Measurements from ENCODE around the gene SERPINB1. TPM values are rescaled to one million over a fixed set of nuclear protein-coding genes. Genes with fewer than 3 reads are reported as not detected.
A peak's percentile ranks its signal among the peaks of the same experiment; 100 is the strongest.
"Not testable (repeated sequence)": the region's sequence is repeated elsewhere in the genome, so short reads cannot be mapped to it uniquely, and the experiment has no call there.

SERPINB1 gene
- total RNA-seq, 6 experiments from 2014 or later: 21.1 to 39.2 (median 29.3) TPM

DNA sequence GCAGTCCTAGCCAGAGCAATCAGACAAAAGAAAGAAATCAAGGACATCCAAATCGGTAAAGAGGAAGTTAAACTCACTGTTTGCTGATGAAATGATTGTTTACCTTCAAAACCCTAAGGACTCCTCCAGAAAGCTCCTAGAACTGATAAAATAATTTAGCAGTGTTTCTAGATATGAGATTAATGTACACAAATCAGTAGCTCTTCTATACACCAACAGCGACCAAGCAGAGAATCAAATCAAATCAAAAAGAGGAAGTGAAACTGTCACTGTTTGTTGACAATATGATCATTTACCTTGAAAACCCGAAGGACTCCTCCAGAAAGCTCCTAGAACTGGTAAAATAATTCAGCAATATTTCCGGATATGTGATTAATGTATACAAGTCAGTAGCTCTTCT, 39.8 kb upstream of the SERPINB1 start:
- Mint-ChIP-seq H3K4me1 (ENCODE audit: low read depth) (peaks cover 17% of the 10 kb centered on the region), H3K27ac (no peak overlapping the region), H3K27me3 (ENCODE audit: insufficient read depth) (peaks cover 16% of the 10 kb centered on the region), H3K9me3 (peaks cover 9% of the 10 kb centered on the region; the same call in 1 of the 2 replicates), H3K36me3 (ENCODE audit: low read depth) (peaks cover 10% of the 10 kb centered on the region; the same call in 1 of the 2 replicates), H3K4me3 (no peak overlapping the region)
- TF ChIP-seq, protein P1, sequence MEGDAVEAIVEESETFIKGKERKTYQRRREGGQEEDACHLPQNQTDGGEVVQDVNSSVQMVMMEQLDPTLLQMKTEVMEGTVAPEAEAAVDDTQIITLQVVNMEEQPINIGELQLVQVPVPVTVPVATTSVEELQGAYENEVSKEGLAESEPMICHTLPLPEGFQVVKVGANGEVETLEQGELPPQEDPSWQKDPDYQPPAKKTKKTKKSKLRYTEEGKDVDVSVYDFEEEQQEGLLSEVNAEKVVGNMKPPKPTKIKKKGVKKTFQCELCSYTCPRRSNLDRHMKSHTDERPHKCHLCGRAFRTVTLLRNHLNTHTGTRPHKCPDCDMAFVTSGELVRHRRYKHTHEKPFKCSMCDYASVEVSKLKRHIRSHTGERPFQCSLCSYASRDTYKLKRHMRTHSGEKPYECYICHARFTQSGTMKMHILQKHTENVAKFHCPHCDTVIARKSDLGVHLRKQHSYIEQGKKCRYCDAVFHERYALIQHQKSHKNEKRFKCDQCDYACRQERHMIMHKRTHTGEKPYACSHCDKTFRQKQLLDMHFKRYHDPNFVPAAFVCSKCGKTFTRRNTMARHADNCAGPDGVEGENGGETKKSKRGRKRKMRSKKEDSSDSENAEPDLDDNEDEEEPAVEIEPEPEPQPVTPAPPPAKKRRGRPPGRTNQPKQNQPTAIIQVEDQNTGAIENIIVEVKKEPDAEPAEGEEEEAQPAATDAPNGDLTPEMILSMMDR (IDR thresholded peaks at IDR 0.05): no peak
- DNase-seq: no peak

DNA sequence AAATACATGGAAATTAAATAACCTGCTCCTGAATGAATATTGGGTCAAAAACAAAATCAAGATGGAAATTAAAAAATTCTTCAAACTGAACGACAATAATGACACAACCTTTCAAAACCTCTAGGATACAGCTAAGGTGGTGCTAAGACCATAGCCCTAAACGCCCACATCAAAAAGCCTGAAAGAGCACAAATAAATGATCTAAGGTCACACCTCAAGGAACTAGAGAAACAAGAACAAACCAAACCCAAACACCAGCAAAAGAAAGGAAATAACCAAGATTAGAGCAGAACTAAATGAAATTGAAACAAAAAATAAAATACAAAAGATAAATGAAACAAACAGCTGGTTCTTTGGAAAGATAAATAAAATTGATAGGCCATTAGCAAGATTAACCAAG, 38.5 kb upstream of the SERPINB1 start:
- DNase-seq; H3K36me3 Mint-ChIP-seq (ENCODE audit: low read depth); H3K27ac Mint-ChIP-seq; H3K4me3 Mint-ChIP-seq; H3K9me3 Mint-ChIP-seq: not testable (repeated sequence)
- peaks cover 22% of the 10 kb centered on the region for H3K4me1 Mint-ChIP-seq (ENCODE audit: low read depth)
- peaks cover 16% of the 10 kb centered on the region for H3K27me3 Mint-ChIP-seq (ENCODE audit: insufficient read depth)

DNA sequence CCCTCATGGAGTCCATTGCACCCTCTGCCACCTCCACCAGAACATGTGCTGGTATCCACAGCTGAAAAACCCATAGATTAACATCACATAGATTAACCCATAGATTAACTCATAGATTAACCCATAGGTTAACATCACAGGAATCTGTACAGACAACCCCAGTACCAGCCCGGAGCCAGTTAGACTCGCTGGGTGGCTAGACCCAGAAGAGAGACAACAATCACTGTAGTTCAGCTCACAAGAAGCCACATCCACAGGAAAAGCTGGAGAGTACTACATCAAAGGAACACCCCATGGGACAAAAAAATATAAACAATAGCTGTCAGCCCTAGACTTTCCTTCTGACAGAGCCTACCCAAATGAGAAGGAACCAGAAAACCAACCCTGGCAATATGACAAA, 36.3 kb upstream of the SERPINB1 start:
- H3K36me3 Mint-ChIP-seq (ENCODE audit: low read depth): peaks cover 10% of the 10 kb centered on the region; the same call in 1 of the 2 replicates
- TF ChIP-seq, protein P1 (IDR thresholded peaks at IDR 0.05): no peak
- H3K27ac Mint-ChIP-seq: no peak overlapping the region
- no peak overlapping the region for H3K4me3 Mint-ChIP-seq
- DNase-seq: no peak
- peaks cover 22% of the 10 kb centered on the region for H3K4me1 Mint-ChIP-seq (ENCODE audit: low read depth)
- H3K9me3 Mint-ChIP-seq: peaks cover 9% of the 10 kb centered on the region; the same call in 1 of the 2 replicates
- peaks cover 18% of the 10 kb centered on the region for H3K27me3 Mint-ChIP-seq (ENCODE audit: insufficient read depth)

DNA sequence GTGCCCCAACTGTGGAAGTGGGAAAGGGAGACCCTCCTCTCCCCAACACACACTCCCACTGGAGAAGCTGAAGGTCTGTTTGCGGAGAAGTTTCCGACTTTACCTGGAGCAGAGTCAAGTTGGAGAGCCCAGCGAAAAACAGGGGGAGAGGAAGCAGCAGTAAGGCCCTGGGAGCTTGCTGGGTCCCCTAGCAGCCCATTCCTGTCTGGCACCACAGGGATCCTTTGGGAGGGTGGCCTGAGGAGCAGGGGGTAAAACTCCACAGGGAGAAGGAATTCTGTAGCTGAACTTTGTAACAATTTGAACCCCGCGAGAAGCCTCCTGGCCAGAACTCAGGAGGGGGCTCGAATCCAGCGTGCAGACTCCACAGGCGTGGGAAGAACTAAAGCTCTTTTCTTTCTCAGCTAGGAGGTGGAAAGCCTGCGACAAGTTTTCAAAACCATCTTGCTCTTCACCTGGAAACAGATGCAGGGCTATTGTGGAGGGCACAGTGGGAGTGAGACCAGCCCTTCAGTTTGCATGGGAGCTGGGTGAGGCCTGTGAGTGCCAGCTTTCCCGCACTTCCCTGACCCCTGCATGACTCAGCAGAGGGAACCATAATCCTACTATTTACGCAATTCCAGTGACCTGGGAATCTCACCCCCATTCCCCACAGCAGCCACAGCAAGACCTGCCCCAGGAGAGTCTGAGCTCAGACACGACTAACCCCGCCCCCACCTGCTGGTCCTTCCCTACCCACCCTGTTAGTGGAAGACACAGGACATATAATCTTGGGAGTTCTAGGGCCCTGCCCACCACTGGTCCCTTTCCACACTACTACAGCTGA, 35.6 kb upstream of the SERPINB1 start:
- peaks cover 10% of the 10 kb centered on the region; the same call in 1 of the 2 replicates for H3K36me3 Mint-ChIP-seq (ENCODE audit: low read depth)
- H3K9me3 Mint-ChIP-seq: peaks cover 9% of the 10 kb centered on the region; the same call in 1 of the 2 replicates
- peaks cover 22% of the 10 kb centered on the region for H3K4me1 Mint-ChIP-seq (ENCODE audit: low read depth)
- peaks cover 25% of the 10 kb centered on the region for H3K27me3 Mint-ChIP-seq (ENCODE audit: insufficient read depth)
- H3K4me3 Mint-ChIP-seq: peak overlapping the region; percentile 85
- TF ChIP-seq, protein P1 (IDR thresholded peaks at IDR 0.05): no peak
- H3K27ac Mint-ChIP-seq: peak overlapping the region; percentile 86
- DNase-seq: peak; percentile 24

DNA sequence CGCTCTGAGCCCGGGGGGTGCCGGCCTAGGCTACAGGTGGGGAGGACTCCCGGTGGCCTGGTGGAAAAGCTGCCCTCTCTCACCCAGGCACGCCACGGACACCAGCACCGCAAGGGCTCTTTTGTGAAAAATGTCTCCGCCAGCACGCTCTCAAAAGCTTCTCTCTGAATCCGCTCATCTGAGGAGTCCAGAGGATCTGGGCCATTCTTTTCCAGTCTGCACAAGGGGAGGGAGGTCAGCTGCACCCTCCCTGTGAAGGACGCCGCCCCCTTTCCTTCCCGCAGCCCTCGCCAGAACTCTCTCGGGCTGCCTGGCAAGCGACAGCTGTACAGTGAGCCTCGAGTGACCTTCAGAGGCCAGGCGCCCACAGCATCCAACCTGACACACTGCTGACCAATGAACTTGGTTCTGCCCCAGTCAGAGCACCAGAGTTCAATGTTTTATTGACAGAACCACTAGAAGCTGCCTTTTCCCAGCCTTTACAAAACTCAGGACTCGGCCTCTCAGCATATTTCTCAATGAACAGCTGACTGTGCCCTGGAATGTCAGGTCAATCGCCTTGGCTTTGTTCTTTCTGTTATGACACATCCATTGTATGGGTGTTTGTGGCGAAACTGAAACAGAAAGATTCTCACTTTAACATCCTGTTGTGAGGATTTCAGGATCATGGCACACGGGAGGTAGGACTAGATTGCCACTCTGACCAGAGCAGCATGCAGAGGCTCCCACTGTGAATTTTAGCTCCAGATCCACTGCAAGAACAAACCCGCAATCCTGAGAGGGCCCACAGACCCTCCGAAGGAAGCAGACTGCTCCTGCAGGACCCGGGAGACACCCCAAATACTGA, 34.8 kb upstream of the SERPINB1 start:
- peak; percentile 71 for DNase-seq
- peak overlapping the region; percentile 86 for H3K27ac Mint-ChIP-seq
- H3K36me3 Mint-ChIP-seq (ENCODE audit: low read depth): 0 out of 2 replicates have a peak, but pooled peaks cover 3% of the 10 kb centered on the region
- peak overlapping the region; percentile 85 for H3K4me3 Mint-ChIP-seq
- TF ChIP-seq, protein P1 (IDR thresholded peaks at IDR 0.05): no peak
- peaks cover 24% of the 10 kb centered on the region for H3K27me3 Mint-ChIP-seq (ENCODE audit: insufficient read depth)
- H3K4me1 Mint-ChIP-seq (ENCODE audit: low read depth): peaks cover 22% of the 10 kb centered on the region
- peaks cover 2% of the 10 kb centered on the region; the same call in 1 of the 2 replicates for H3K9me3 Mint-ChIP-seq

Data from HFFc6 (cell line).